ENCODE data around the gene SIT1.

SIT1 gene

GRCh38 chr9:35685506-35685905 is 34.8 kb upstream of the SIT1 start:
- TF ChIP-seq CTCF (conservative IDR thresholded peaks at IDR 0.05; ENCODE audit: low read length) (no peak), EZH2phosphoT487 (IDR thresholded peaks at IDR 0.05; ENCODE audit: borderline replicate concordance) (no peak)
- Histone ChIP-seq H3K36me3 (ENCODE audit: insufficient read depth, low read length) (no peaks in the 10 kb centered on the region), H2AFZ (ENCODE audit: low read length) (no peak overlapping the region), H3K9me2 (replicated peaks; ENCODE audit: low read depth, low read length) (no peaks in the 10 kb centered on the region), H3K79me2 (ENCODE audit: insufficient read depth, low read length) (no peaks in the 10 kb centered on the region), H4K20me1 (ENCODE audit: insufficient read depth, low read length, poor library complexity, severe bottlenecking) (no peaks in the 10 kb centered on the region), H3K9me3 (ENCODE audit: insufficient read depth, low read depth, low read length) (no peaks in the 10 kb centered on the region), H3K4me1 (ENCODE audit: insufficient read depth, low read length, poor library complexity, severe bottlenecking) (peaks cover 8% of the 10 kb centered on the region), H3K27me3 (ENCODE audit: insufficient read depth, low read length, poor library complexity, severe bottlenecking) (no peaks in the 10 kb centered on the region), H3F3A (ENCODE audit: low read depth) (no peaks in the 10 kb centered on the region), H3K4me3 (ENCODE audit: low read length, poor library complexity, severe bottlenecking) (no peak overlapping the region), H3K4me2 (ENCODE audit: low read depth, low read length, poor library complexity, severe bottlenecking) (no peak overlapping the region), H3K9ac (ENCODE audit: low read depth, low read length, poor library complexity, severe bottlenecking) (no peak overlapping the region)

GRCh38 chr9:35684921-35685320 is 34.2 kb upstream of the SIT1 start:
- Histone ChIP-seq H3K4me2 (ENCODE audit: low read depth, low read length, poor library complexity, severe bottlenecking) (no peak overlapping the region), H3K36me3 (ENCODE audit: insufficient read depth, low read length) (no peaks in the 10 kb centered on the region), H3F3A (ENCODE audit: low read depth) (no peaks in the 10 kb centered on the region), H3K9ac (ENCODE audit: low read depth, low read length, poor library complexity, severe bottlenecking) (no peak overlapping the region), H2AFZ (ENCODE audit: low read length) (no peak overlapping the region), H3K9me3 (ENCODE audit: insufficient read depth, low read depth, low read length) (no peaks in the 10 kb centered on the region), H3K9me2 (replicated peaks; ENCODE audit: low read depth, low read length) (no peaks in the 10 kb centered on the region), H3K79me2 (ENCODE audit: insufficient read depth, low read length) (no peaks in the 10 kb centered on the region), H3K4me1 (ENCODE audit: insufficient read depth, low read length, poor library complexity, severe bottlenecking) (peaks cover 8% of the 10 kb centered on the region), H3K4me3 (ENCODE audit: low read length, poor library complexity, severe bottlenecking) (no peak overlapping the region), H3K27me3 (ENCODE audit: insufficient read depth, low read length, poor library complexity, severe bottlenecking) (no peaks in the 10 kb centered on the region), H4K20me1 (ENCODE audit: insufficient read depth, low read length, poor library complexity, severe bottlenecking) (no peaks in the 10 kb centered on the region)
- TF ChIP-seq CTCF (conservative IDR thresholded peaks at IDR 0.05; ENCODE audit: low read length) (no peak), EZH2phosphoT487 (IDR thresholded peaks at IDR 0.05; ENCODE audit: borderline replicate concordance) (no peak)

- no peak overlapping the region for H3K4me3 ChIP-seq (ENCODE audit: low read length, poor library complexity, severe bottlenecking)
- H3K36me3 ChIP-seq (ENCODE audit: insufficient read depth, low read length): no peaks in the 10 kb centered on the region
- H3K9me2 ChIP-seq (replicated peaks; ENCODE audit: low read depth, low read length): no peaks in the 10 kb centered on the region
- no peaks in the 10 kb centered on the region for H3F3A ChIP-seq (ENCODE audit: low read depth)
- H3K9me3 ChIP-seq (ENCODE audit: insufficient read depth, low read depth, low read length): no peaks in the 10 kb centered on the region
- H3K4me1 ChIP-seq (ENCODE audit: insufficient read depth, low read length, poor library complexity, severe bottlenecking): no peaks in the 10 kb centered on the region
- H3K9ac ChIP-seq (ENCODE audit: low read depth, low read length, poor library complexity, severe bottlenecking): no peak overlapping the region
- no peaks in the 10 kb centered on the region for H3K79me2 ChIP-seq (ENCODE audit: insufficient read depth, low read length)
- H3K4me2 ChIP-seq (ENCODE audit: low read depth, low read length, poor library complexity, severe bottlenecking): no peak overlapping the region
- no peak for TF ChIP-seq EZH2phosphoT487 (IDR thresholded peaks at IDR 0.05; ENCODE audit: borderline replicate concordance)
- H4K20me1 ChIP-seq (ENCODE audit: insufficient read depth, low read length, poor library complexity, severe bottlenecking): no peaks in the 10 kb centered on the region
- H3K27me3 ChIP-seq (ENCODE audit: insufficient read depth, low read length, poor library complexity, severe bottlenecking): no peaks in the 10 kb centered on the region
- no peak overlapping the region for H2AFZ ChIP-seq (ENCODE audit: low read length)
Observed at GRCh38 chr9:35683323-35683722, 32.6 kb upstream of the SIT1 start.

GRCh38 chr9:35682520-35683315 is 32.0 kb upstream of the SIT1 start:
- no peaks in the 10 kb centered on the region for H3K36me3 ChIP-seq (ENCODE audit: insufficient read depth, low read length)
- no peak overlapping the region for H3K4me3 ChIP-seq (ENCODE audit: low read length, poor library complexity, severe bottlenecking)
- no peaks in the 10 kb centered on the region for H3K4me1 ChIP-seq (ENCODE audit: insufficient read depth, low read length, poor library complexity, severe bottlenecking)
- H3F3A ChIP-seq (ENCODE audit: low read depth): no peaks in the 10 kb centered on the region
- H4K20me1 ChIP-seq (ENCODE audit: insufficient read depth, low read length, poor library complexity, severe bottlenecking): no peaks in the 10 kb centered on the region
- H3K79me2 ChIP-seq (ENCODE audit: insufficient read depth, low read length): no peaks in the 10 kb centered on the region
- H2AFZ ChIP-seq (ENCODE audit: low read length): no peak overlapping the region
- no peak overlapping the region for H3K4me2 ChIP-seq (ENCODE audit: low read depth, low read length, poor library complexity, severe bottlenecking)
- no peaks in the 10 kb centered on the region for H3K9me2 ChIP-seq (replicated peaks; ENCODE audit: low read depth, low read length)
- no peak for TF ChIP-seq EZH2phosphoT487 (IDR thresholded peaks at IDR 0.05; ENCODE audit: borderline replicate concordance)
- no peak for TF ChIP-seq CTCF (conservative IDR thresholded peaks at IDR 0.05; ENCODE audit: low read length)
- H3K27me3 ChIP-seq (ENCODE audit: insufficient read depth, low read length, poor library complexity, severe bottlenecking): no peaks in the 10 kb centered on the region
- H3K9me3 ChIP-seq (ENCODE audit: insufficient read depth, low read depth, low read length): no peaks in the 10 kb centered on the region
- no peak overlapping the region for H3K9ac ChIP-seq (ENCODE audit: low read depth, low read length, poor library complexity, severe bottlenecking)
